ENCODE results near the gene ZBTB45. TPM values are rescaled to one million over a fixed set of nuclear protein-coding genes. Genes with fewer than 3 reads are reported as not detected.
A peak's percentile ranks its signal among the peaks of the same experiment; 100 is the strongest.

Gene ZBTB45
- total and polyA plus RNA-seq, 9 of the 15 experiments (the other 6 are each of a cell fraction or from before 2014, with no cell fraction given): 0.08 to 16.1 (median 1.8) TPM

- intact Hi-C loops (cut with micrococcal nuclease): loop anchor here (5.0 kb wide), 2 partner anchors 150 to 295 kb away; partner anchors contain the start of genes ZNF274 and ZSCAN22
- H3K4me1 ChIP-seq (replicated peaks in 1 of 2; ENCODE audit: control insufficient read depth in 2 of 2, insufficient read depth in 2 of 2, low read length in 2 of 2): peaks cover 26 to 52% of the 10 kb centered on the region in 2 experiments
- no peaks in the 10 kb centered on the region for H3K9me1 ChIP-seq (ENCODE audit: control insufficient read depth, insufficient read depth, low read length)
- H4K20me1 ChIP-seq (replicated peaks; ENCODE audit: control insufficient read depth, insufficient read depth, low read length): 0 out of 2 replicates have a peak, but pooled peaks cover 9% of the 10 kb centered on the region
- H3K27ac ChIP-seq (ENCODE audit: extremely low read depth, low read depth, low read length): peak overlapping the region; percentile 92
- BruUV-seq (replicated peaks): no TSS peak
- no peak for DNase-seq (ENCODE audit: extremely low read depth in 1 of 4, low spot score in 3 of 4)
- H3K4me2 ChIP-seq (ENCODE audit: insufficient read depth, low read length): peak overlapping the region; percentile 90
- no peaks in the 10 kb centered on the region for H3K79me2 ChIP-seq (ENCODE audit: control insufficient read depth, insufficient read depth, low read length)
- in situ Hi-C loops (cut with MboI): no loop called here
- 85% methylated on average over 14 of the region's 15 CpGs for WGBS (ENCODE audit: insufficient coverage, low coverage, missing lambda C conversion rate)
- H3K9ac ChIP-seq (ENCODE audit: insufficient read depth in 1 of 2, low read depth in 2 of 2, low read length in 2 of 2): peak overlapping the region; percentile 75 to 90
- H3K4me3 ChIP-seq: no peak overlapping the region
- TF ChIP-seq ZNF224 (CRISPR knock-in tag; IDR thresholded peaks at IDR 0.05) (no peak), CREB3L1 (IDR thresholded peaks at IDR 0.05; ENCODE audit: borderline replicate concordance, low read depth) (no peak), POLR2G (IDR thresholded peaks at IDR 0.05; ENCODE audit: low read depth, low read length) (peak; percentile 60), ZBTB33 (CRISPR knock-in tag; IDR thresholded peaks at IDR 0.05) (0 out of 2 replicates have a peak, but pooled peaks have one; percentile 26), MYBL2 (IDR thresholded peaks at IDR 0.05; ENCODE audit: low read depth) (no peak), MYBL2 (CRISPR knock-in tag; IDR thresholded peaks at IDR 0.05; ENCODE audit: borderline replicate concordance) (no peak), ELF2 (CRISPR knock-in tag; IDR thresholded peaks at IDR 0.05) (no peak), ZNF395 (CRISPR knock-in tag; IDR thresholded peaks at IDR 0.05) (0 out of 2 replicates have a peak, but pooled peaks have one; percentile 1)
- ChIA-PET POLR2A (interaction anchor here (1.1 to 1.3 kb wide), 2 partner anchors 74 to 76 kb away, joined by 3 to 4 read pairs; no protein-coding TSS in a partner anchor), CTCF (ENCODE audit: low intra/inter-chr PET ratio) (no interaction called here)
- H3K9me3 ChIP-seq (replicated peaks; ENCODE audit: control insufficient read depth, insufficient read depth, low read depth, low read length): no peaks in the 10 kb centered on the region
- no peak for ATAC-seq
- no peak for FAIRE-seq
- H3K36me3 ChIP-seq (ENCODE audit: control insufficient read depth, insufficient read depth, low read length): peaks cover 40% of the 10 kb centered on the region; the same call in 2 of the 3 replicates
- H2AFZ ChIP-seq (ENCODE audit: low read depth, low read length): no peak overlapping the region
- H3K27me3 ChIP-seq (ENCODE audit: control insufficient read depth in 2 of 2, insufficient read depth in 2 of 2, low read length in 2 of 2): no peaks in the 10 kb centered on the region
Measured at GRCh38 chr19:58477130-58477529, 42.5 kb downstream of the ZBTB45 start.

Data from K562 (cell line).